ENCODE data around the gene KRT34.
"Not testable (repeated sequence)": the region's sequence is repeated elsewhere in the genome, so short reads cannot be mapped to it uniquely, and the experiment has no call there.

The KRT34 gene

GRCh38 chr17:41403404-41404023, 21.4 kb upstream of the KRT34 start:
- no peak for DNase-seq

- DNase-seq = no peak
These were observed 20.1 kb upstream of the KRT34 start for GRCh38 chr17:41402161-41402560.

- DNase-seq = no peak
These were observed 15.0 kb upstream of the KRT34 start, which contains the start of gene KRT31 for GRCh38 chr17:41396996-41397660. Gene KRT31 (minus strand): TSS chr17:41397608. CDS start chr17:41397539, 69 bp downstream.

- DNase-seq = no peak
These were observed 14.2 kb upstream of the KRT34 start for GRCh38 chr17:41396340-41396739.

GRCh38 chr17:41395611-41396010, 13.5 kb upstream of the KRT34 start:
- DNase-seq = no peak

- DNase-seq = not testable (repeated sequence)
These were observed 12.9 kb upstream of the KRT34 start for GRCh38 chr17:41395044-41395443.

GRCh38 chr17:41394254-41394996, 12.3 kb upstream of the KRT34 start:
- DNase-seq = no peak

- no peak for DNase-seq
These were observed 11.7 kb upstream of the KRT34 start for GRCh38 chr17:41393826-41394225.

GRCh38 chr17:41393294-41393693, 11.2 kb upstream of the KRT34 start:
- no peak for DNase-seq

GRCh38 chr17:41392278-41392677, 10.2 kb upstream of the KRT34 start:
- no peak for DNase-seq

GRCh38 chr17:41391535-41391934, 9.4 kb upstream of the KRT34 start:
- DNase-seq = no peak

GRCh38 chr17:41390411-41390938, 8.4 kb upstream of the KRT34 start:
- DNase-seq = no peak

- DNase-seq = no peak
These were observed 5.6 kb upstream of the KRT34 start for GRCh38 chr17:41387670-41388069.

- DNase-seq = no peak
These were observed 4.1 kb upstream of the KRT34 start for GRCh38 chr17:41386227-41386626.

- DNase-seq = no peak
These were observed 1.6 kb upstream of the KRT34 start for GRCh38 chr17:41383690-41384089.

- no peak for DNase-seq
These were observed 288 bp upstream of the KRT34 start for GRCh38 chr17:41382394-41382793.

GRCh38 chr17:41380091-41380490, 2.0 kb downstream of the KRT34 start:
- DNase-seq = not testable (repeated sequence)

GRCh38 chr17:41377546-41377945, 4.6 kb downstream of the KRT34 start:
- DNase-seq = no peak

GRCh38 chr17:41369713-41370112, 12.4 kb downstream of the KRT34 start, which contains the start of gene KRT33B:
Gene KRT33B (minus strand): TSS chr17:41369813. CDS start chr17:41369750, 63 bp downstream.
- DNase-seq = no peak

GRCh38 chr17:41369023-41369422, 13.1 kb downstream of the KRT34 start:
- no peak for DNase-seq

- no peak for DNase-seq
These were observed 14.6 kb downstream of the KRT34 start for GRCh38 chr17:41367426-41368075.

GRCh38 chr17:41366070-41366469, 16.0 kb downstream of the KRT34 start:
- DNase-seq = no peak

- DNase-seq = no peak
These were observed 18.2 kb downstream of the KRT34 start for GRCh38 chr17:41363881-41364280.
